Smooth muscle cell (in vitro differentiated cells): ENCODE data around the gene MKNK1. TPM values are rescaled to one million over a fixed set of nuclear protein-coding genes. Genes with fewer than 3 reads are reported as not detected.

Experiments used
- DNase-seq: peaks from one replicate; lab custom pipeline; 2025; ENCODE audit not compliant: unreplicated experiment; lab: John Stamatoyannopoulos, UW
- H2AFZ ChIP-seq: fragments of 200-600 bp; sonication (generic); 2 replicates; pipeline ENCODE4 v1.6.0; 2016; ENCODE audit warnings: antibody characterized with exemption, low read depth, mild to moderate bottlenecking
- H3F3A ChIP-seq: fragments of 200-600 bp; sonication (generic); 2 replicates; pipeline ENCODE4 v1.6.0; 2017; ENCODE audit warnings: antibody characterized with exemption, low read depth
- H3K27ac ChIP-seq: fragments of 200-600 bp; sonication (generic); 2 replicates; pipeline ENCODE4 v1.5.1; 2016; ENCODE audit warnings: low read depth, mild to moderate bottlenecking
- H3K27me3 ChIP-seq: fragments of 200-600 bp; sonication (generic); 2 replicates; pipeline ENCODE4 v1.6.1; 2016; ENCODE audit warnings: low read depth, mild to moderate bottlenecking
- H3K36me3 ChIP-seq: fragments of 200-600 bp; sonication (generic); 2 replicates; pipeline ENCODE4 v1.5.1; 2016; ENCODE audit warnings: low read depth
- H3K4me1 ChIP-seq: fragments of 200-600 bp; sonication (generic); 2 replicates; pipeline ENCODE4 v1.5.1; 2016; ENCODE audit warnings: low read depth
- H3K4me2 ChIP-seq: fragments of 200-600 bp; sonication (generic); 2 replicates; pipeline ENCODE4 v1.6.0; 2016; ENCODE audit warnings: mild to moderate bottlenecking
- H3K4me3 ChIP-seq: fragments of 200-600 bp; sonication (generic); 2 replicates; pipeline ENCODE4 v1.5.1; 2016; ENCODE audit warnings: mild to moderate bottlenecking
- H3K79me2 ChIP-seq: fragments of 200-600 bp; sonication (generic); 2 replicates; pipeline ENCODE4 v1.6.0; 2016; ENCODE audit warnings: low read depth, mild to moderate bottlenecking
- H3K9ac ChIP-seq: fragments of 200-600 bp; sonication (generic); 2 replicates; pipeline ENCODE4 v1.6.0; 2016; ENCODE audit warnings: low read depth
- H3K9me3 ChIP-seq: fragments of 200-600 bp; sonication (generic); replicated peaks from 2 replicates; pipeline ENCODE4 v1.5.1; 2016; ENCODE audit warnings: low read depth
- H4K20me1 ChIP-seq: fragments of 200-600 bp; sonication (generic); 2 replicates; pipeline ENCODE4 v1.6.0; 2016; ENCODE audit warnings: low read depth
- WGBS: methylation state at CpG from one replicate; pipeline ENCODE4 v1.1.7; 2016; ENCODE audit warnings: low lambda C conversion rate; 5-methylcytosine and 5-hydroxymethylcytosine counted together
- polyA plus RNA-seq: library from polyadenylated mRNA; unstranded; fragments of >200 nt; fragmentation: Nextera tagmentation; extraction: Ambion mirVana; gene quantifications from 2 replicates; pipeline ENCODE4 v1.2.1, GENCODE V29; 2016
- total RNA-seq: library from RNA; depleted of rRNA; stranded (reverse); fragments of >200 nt; gene quantifications from 2 replicates; pipeline ENCODE4 v1.2.3, GENCODE V29; 2014
- TF ChIP-seq, protein P1 (sequence below): fragments of 200-600 bp; sonication (generic); IDR thresholded peaks from 2 replicates; pipeline ENCODE4 v1.5.1; 2017; ENCODE audit warnings: borderline replicate concordance, mild to moderate bottlenecking, antibody characterized with exemption; ENCODE audit not compliant: insufficient read depth, poor library complexity, severe bottlenecking

MKNK1 gene
- total and polyA plus RNA-seq, 2 experiments from 2014 or later = 11.7 to 18.7 TPM

DNA sequence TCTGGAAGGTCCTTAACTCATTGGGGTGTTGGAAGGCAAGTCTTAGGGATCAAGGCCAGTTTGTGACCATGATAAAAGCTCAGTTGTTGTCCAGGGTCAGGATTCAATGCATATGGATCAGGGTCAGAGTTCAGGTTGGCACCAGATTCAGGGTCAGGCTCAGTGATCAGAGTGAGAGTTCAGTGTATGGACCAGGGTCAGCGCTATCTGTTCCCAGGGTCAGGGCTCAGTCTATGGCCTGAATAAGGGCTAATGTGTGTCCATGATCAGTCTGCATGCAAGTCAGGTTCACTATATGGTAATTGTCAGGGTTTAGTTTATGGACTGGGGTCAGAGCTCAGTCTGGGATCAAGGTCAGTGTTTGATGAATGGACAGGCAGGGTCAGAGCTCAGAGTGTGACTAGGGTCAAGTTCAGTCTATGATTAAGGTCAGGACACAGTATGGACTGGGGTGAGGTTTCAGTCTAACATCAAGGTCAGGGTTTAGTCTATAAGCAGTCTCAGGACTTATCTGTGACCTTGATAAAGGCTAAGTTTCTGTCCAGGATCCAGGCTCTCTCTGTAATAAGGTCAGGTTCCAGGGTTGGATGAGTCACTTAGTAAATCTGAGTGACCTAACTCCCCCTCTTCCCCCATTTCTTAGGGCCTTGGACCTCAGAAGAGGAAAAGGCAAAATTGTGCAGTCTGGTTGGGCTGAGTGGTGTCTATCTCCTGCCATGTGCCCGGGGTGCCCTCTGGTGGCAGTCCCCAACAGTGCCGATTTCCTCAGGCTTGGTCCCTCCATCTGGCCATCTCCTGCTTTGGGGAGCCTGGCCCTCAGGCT lies 76.4 kb downstream of the MKNK1 start:
- Histone ChIP-seq H3K4me1 (peaks cover 12% of the 10 kb centered on the region), H4K20me1 (no peaks in the 10 kb centered on the region), H3K36me3 (no peaks in the 10 kb centered on the region), H3K9me3 (no peaks in the 10 kb centered on the region), H3K9ac (no peak overlapping the region), H3K4me2 (no peak overlapping the region), H3K27ac (no peak overlapping the region), H3K27me3 (peaks cover 81% of the 10 kb centered on the region), H3K79me2 (no peaks in the 10 kb centered on the region), H2AFZ (no peak overlapping the region), H3F3A (no peaks in the 10 kb centered on the region), H3K4me3 (no peak overlapping the region)
- WGBS = 30% methylated on average over 3 of the region's 3 CpGs
- TF ChIP-seq, protein P1, sequence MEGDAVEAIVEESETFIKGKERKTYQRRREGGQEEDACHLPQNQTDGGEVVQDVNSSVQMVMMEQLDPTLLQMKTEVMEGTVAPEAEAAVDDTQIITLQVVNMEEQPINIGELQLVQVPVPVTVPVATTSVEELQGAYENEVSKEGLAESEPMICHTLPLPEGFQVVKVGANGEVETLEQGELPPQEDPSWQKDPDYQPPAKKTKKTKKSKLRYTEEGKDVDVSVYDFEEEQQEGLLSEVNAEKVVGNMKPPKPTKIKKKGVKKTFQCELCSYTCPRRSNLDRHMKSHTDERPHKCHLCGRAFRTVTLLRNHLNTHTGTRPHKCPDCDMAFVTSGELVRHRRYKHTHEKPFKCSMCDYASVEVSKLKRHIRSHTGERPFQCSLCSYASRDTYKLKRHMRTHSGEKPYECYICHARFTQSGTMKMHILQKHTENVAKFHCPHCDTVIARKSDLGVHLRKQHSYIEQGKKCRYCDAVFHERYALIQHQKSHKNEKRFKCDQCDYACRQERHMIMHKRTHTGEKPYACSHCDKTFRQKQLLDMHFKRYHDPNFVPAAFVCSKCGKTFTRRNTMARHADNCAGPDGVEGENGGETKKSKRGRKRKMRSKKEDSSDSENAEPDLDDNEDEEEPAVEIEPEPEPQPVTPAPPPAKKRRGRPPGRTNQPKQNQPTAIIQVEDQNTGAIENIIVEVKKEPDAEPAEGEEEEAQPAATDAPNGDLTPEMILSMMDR = peak; percentile 88
- DNase-seq = peak; percentile 49

DNA sequence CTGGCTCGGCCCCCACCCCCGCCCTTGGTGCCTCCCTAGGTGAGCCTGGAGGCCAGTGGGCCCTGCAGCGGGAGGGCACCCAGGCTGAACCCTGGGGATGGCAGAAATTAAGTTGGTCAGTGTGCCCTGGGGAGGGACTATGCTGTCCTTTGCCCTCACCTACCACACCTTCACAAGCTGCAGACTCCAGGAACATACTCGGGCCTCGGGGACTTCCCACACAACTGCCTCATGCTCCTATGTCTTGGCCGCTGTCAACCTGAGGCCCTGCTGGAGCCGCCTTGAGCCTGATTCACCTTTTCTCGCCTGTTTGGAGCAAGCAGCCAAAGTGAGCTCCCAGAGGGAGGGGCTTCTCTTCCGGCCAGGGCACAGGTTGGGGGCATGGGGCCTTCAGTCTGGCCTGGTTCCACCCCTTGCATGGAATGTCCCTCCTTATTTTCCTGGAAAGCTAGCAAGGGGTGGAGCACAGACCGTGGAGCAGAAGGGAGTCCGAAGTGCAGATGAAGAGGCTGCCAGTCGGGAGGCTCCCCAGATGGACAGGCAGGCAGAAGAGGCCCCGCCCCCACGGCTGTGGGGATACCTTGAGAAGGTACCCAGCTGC lies 77.3 kb downstream of the MKNK1 start:
- H2AFZ ChIP-seq = no peak overlapping the region
- DNase-seq = no peak
- no peak overlapping the region for H3K27ac ChIP-seq
- no peak overlapping the region for H3K9ac ChIP-seq
- H3K4me2 ChIP-seq = no peak overlapping the region
- H3K27me3 ChIP-seq = peaks cover 73% of the 10 kb centered on the region
- peaks cover 21% of the 10 kb centered on the region for H3K4me1 ChIP-seq
- H3K36me3 ChIP-seq = no peaks in the 10 kb centered on the region
- H3F3A ChIP-seq = peaks cover 3% of the 10 kb centered on the region
- no peak overlapping the region for H3K4me3 ChIP-seq
- TF ChIP-seq, protein P1 = no peak
- no peaks in the 10 kb centered on the region for H3K9me3 ChIP-seq
- no peaks in the 10 kb centered on the region for H4K20me1 ChIP-seq
- 28% methylated on average over 14 of the region's 14 CpGs for WGBS
- no peaks in the 10 kb centered on the region for H3K79me2 ChIP-seq

GRCh38 chr1:46526013-46526690 lies 77.9 kb downstream of the MKNK1 start:
- no peak overlapping the region for H3K27ac ChIP-seq
- H2AFZ ChIP-seq = no peak overlapping the region
- no peak overlapping the region for H3K9ac ChIP-seq
- no peak for DNase-seq
- no peaks in the 10 kb centered on the region for H3K9me3 ChIP-seq
- WGBS = 41% methylated on average over 17 of the region's 17 CpGs
- H4K20me1 ChIP-seq = no peaks in the 10 kb centered on the region
- H3F3A ChIP-seq = peaks cover 4% of the 10 kb centered on the region
- peaks cover 22% of the 10 kb centered on the region for H3K4me1 ChIP-seq
- H3K79me2 ChIP-seq = no peaks in the 10 kb centered on the region
- no peak overlapping the region for H3K4me3 ChIP-seq
- H3K27me3 ChIP-seq = peaks cover 66% of the 10 kb centered on the region
- no peak overlapping the region for H3K4me2 ChIP-seq
- no peaks in the 10 kb centered on the region for H3K36me3 ChIP-seq
- TF ChIP-seq, protein P1 = no peak
